GM18508 (cell line): ENCODE results near the gene ADAM12.
"Not testable (repeated sequence)": the region's sequence is repeated elsewhere in the genome, so short reads cannot be mapped to it uniquely, and the experiment has no call there.

Experiments used
- ATAC-seq: cut with Tn5 transposase; IDR thresholded peaks from one replicate; pipeline ENCODE4 v1.9.1; 2021; ENCODE audit warnings: moderate number of reproducible peaks; ENCODE audit not compliant: insufficient read depth, unreplicated experiment

ADAM12 gene

GRCh38 chr10:126405239-126405775, 17.0 kb upstream of the ADAM12 start:
- no peak for ATAC-seq

- no peak for ATAC-seq
These were observed 14.7 kb upstream of the ADAM12 start for GRCh38 chr10:126402721-126403695.

GRCh38 chr10:126400641-126401040, 12.4 kb upstream of the ADAM12 start:
- ATAC-seq = no peak

GRCh38 chr10:126398924-126399323, 10.6 kb upstream of the ADAM12 start:
- no peak for ATAC-seq

GRCh38 chr10:126398383-126398743, 10.1 kb upstream of the ADAM12 start:
- ATAC-seq = no peak

- ATAC-seq = no peak
These were observed 9.5 kb upstream of the ADAM12 start for GRCh38 chr10:126397640-126398382.

- no peak for ATAC-seq
These were observed 8.9 kb upstream of the ADAM12 start for GRCh38 chr10:126397156-126397555.

GRCh38 chr10:126394948-126395347, 6.7 kb upstream of the ADAM12 start:
- ATAC-seq = no peak

- ATAC-seq = no peak
These were observed 4.8 kb upstream of the ADAM12 start for GRCh38 chr10:126393076-126393475.

- ATAC-seq = no peak
These were observed 4.2 kb upstream of the ADAM12 start for GRCh38 chr10:126392469-126392868.

GRCh38 chr10:126392068-126392467, 3.8 kb upstream of the ADAM12 start:
- no peak for ATAC-seq

- no peak for ATAC-seq
These were observed 3.1 kb upstream of the ADAM12 start for GRCh38 chr10:126391192-126391885.

GRCh38 chr10:126390324-126390723, 2.0 kb upstream of the ADAM12 start:
- ATAC-seq = no peak

- no peak for ATAC-seq
These were observed 996 bp downstream of the ADAM12 start for GRCh38 chr10:126387041-126387921.

GRCh38 chr10:126384269-126384873, 3.9 kb downstream of the ADAM12 start:
- no peak for ATAC-seq

- ATAC-seq = no peak
These were observed 7.8 kb downstream of the ADAM12 start for GRCh38 chr10:126380352-126381076.

- ATAC-seq = not testable (repeated sequence)
These were observed 9.1 kb downstream of the ADAM12 start for GRCh38 chr10:126379166-126379565.

- no peak for ATAC-seq
These were observed 11.3 kb downstream of the ADAM12 start for GRCh38 chr10:126376956-126377355.
